Vagina (tissue), 2 donors: ENCODE results near the gene CD40.

Experiments used
- POLR2A ChIP-seq, 2 donors: fragments of 450-650 bp; IDR thresholded peaks; one replicate each; pipeline ENCODE4 v1.6.1; 2017; ENCODE audit warnings: antibody characterized with exemption in 2 of 2, mild to moderate bottlenecking in 2 of 2, moderate library complexity in 2 of 2
- POLR2AphosphoS5 ChIP-seq, 2 donors: sonication (generic); formaldehyde crosslinking; IDR thresholded peaks; one replicate each; pipeline ENCODE4 v1.9.0; 2017; ENCODE audit warnings: antibody characterized with exemption in 2 of 2, mild to moderate bottlenecking in 2 of 2, low read depth in 1 of 2; ENCODE audit not compliant: insufficient read depth in 1 of 2
- TF ChIP-seq, protein P1 (sequence below), 3 experiments: fragments of 450-650 bp in 2 of 3; fragments of 200-600 bp in 1 of 3; sonication (generic) in 1 of 3; IDR thresholded peaks; one replicate each; pipeline ENCODE4 v1.5.1; 2017 to 2019; ENCODE audit warnings: antibody characterized with exemption in 3 of 3, mild to moderate bottlenecking in 2 of 3, moderate library complexity in 2 of 3

GRCh38 chr20:46122071-46122470, 4.0 kb downstream of the CD40 start:
- TF ChIP-seq, protein P1, sequence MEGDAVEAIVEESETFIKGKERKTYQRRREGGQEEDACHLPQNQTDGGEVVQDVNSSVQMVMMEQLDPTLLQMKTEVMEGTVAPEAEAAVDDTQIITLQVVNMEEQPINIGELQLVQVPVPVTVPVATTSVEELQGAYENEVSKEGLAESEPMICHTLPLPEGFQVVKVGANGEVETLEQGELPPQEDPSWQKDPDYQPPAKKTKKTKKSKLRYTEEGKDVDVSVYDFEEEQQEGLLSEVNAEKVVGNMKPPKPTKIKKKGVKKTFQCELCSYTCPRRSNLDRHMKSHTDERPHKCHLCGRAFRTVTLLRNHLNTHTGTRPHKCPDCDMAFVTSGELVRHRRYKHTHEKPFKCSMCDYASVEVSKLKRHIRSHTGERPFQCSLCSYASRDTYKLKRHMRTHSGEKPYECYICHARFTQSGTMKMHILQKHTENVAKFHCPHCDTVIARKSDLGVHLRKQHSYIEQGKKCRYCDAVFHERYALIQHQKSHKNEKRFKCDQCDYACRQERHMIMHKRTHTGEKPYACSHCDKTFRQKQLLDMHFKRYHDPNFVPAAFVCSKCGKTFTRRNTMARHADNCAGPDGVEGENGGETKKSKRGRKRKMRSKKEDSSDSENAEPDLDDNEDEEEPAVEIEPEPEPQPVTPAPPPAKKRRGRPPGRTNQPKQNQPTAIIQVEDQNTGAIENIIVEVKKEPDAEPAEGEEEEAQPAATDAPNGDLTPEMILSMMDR (IDR thresholded peaks at IDR 0.05) = no peak
- TF ChIP-seq POLR2A (IDR thresholded peaks at IDR 0.05) = no peak
- no peak for TF ChIP-seq POLR2AphosphoS5 (IDR thresholded peaks at IDR 0.05; ENCODE audit: insufficient read depth in 1 of 2, low read depth in 1 of 2)
